ENCODE results near the gene FAM120C. TPM values are rescaled to one million over a fixed set of nuclear protein-coding genes. Genes with fewer than 3 reads are reported as not detected.
A peak's percentile ranks its signal among the peaks of the same experiment; 100 is the strongest.

FAM120C gene
- total and polyA plus RNA-seq, 8 donors: 7.4 to 12.3 (median 10.8) TPM

DNA sequence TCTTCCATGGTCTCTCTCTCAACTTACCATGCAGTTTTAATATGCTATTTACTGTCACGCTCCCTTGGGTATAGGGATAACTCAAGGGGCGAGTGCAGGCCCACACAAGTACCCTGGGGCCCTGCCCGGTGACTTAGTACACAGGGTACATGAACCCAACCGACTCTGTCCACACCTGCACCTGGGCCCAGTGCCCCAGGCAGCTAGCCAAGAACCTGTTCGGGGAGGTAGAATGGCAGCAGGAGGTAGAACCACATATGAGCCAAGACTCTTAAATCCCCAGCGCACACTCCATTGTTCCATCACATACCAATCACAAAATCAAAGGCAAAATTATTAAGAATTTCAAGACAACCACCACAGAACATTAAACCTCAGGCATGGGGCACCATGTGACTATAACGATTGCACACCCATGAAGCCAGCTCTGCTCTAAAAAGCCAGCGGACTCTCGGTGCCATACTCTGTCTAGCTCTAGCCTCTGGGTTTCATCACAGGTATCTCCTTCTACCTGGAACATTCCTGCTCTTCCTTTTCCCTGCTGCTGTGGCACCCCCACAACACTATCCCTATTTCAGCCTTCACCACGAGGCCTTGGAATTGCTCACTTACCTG is 153.4 kb downstream of the FAM120C start:
- Histone ChIP-seq H3K4me3 (no peak overlapping the region), H3K4me1 (no peaks in the 10 kb centered on the region), H3K27ac (no peak overlapping the region), H3K27me3 (no peaks in the 10 kb centered on the region), H3K36me3 (peaks cover 0 to 52% of the 10 kb centered on the region in 2 donors), H3K9me3 (no peaks in the 10 kb centered on the region)
- DNase-seq (no peak), ATAC-seq (peak; percentile 46)
- TF ChIP-seq, protein P1, sequence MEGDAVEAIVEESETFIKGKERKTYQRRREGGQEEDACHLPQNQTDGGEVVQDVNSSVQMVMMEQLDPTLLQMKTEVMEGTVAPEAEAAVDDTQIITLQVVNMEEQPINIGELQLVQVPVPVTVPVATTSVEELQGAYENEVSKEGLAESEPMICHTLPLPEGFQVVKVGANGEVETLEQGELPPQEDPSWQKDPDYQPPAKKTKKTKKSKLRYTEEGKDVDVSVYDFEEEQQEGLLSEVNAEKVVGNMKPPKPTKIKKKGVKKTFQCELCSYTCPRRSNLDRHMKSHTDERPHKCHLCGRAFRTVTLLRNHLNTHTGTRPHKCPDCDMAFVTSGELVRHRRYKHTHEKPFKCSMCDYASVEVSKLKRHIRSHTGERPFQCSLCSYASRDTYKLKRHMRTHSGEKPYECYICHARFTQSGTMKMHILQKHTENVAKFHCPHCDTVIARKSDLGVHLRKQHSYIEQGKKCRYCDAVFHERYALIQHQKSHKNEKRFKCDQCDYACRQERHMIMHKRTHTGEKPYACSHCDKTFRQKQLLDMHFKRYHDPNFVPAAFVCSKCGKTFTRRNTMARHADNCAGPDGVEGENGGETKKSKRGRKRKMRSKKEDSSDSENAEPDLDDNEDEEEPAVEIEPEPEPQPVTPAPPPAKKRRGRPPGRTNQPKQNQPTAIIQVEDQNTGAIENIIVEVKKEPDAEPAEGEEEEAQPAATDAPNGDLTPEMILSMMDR (IDR thresholded peaks at IDR 0.05): no peak
- intact Hi-C loops (cut with DNase I): no loop called here

DNA sequence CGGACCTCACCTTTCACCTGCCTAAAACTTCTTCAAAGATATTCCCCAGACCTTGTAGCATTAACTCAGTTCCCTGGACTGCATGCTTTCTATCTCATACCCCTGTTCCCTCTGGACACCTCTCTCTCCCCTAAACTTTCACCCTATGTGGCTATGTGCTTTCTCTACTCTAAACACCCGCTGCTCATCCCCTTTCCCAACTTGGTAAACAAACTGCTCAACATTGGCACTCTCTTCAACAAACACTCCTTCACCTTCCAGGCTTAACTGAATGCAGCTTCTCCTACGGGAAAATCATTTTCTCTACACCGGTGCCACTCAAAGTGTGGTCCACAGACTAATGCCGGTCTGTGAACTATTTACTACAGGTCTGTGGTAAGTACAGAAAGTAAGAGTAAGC is 158.7 kb downstream of the FAM120C start:
- TF ChIP-seq, protein P1 (IDR thresholded peaks at IDR 0.05): no peak
- no peaks in the 10 kb centered on the region for H3K9me3 ChIP-seq
- peaks cover 0 to 46% of the 10 kb centered on the region in 2 donors for H3K36me3 ChIP-seq
- H3K4me1 ChIP-seq: no peaks in the 10 kb centered on the region
- no peak overlapping the region for H3K4me3 ChIP-seq
- ATAC-seq (no peak), DNase-seq (no peak)
- no peak overlapping the region for H3K27ac ChIP-seq
- no peaks in the 10 kb centered on the region for H3K27me3 ChIP-seq
- intact Hi-C loops (cut with DNase I): no loop called here

Other genes with a start within 250 kb of the FAM120C start
- 10 to 100 TPM; 19.9 to 24.3 TPM for gene PHF8, start 138.8 kb downstream of the FAM120C start, total RNA-seq
- gene PHF8, start 138.8 kb downstream of the FAM120C start, polyA plus RNA-seq (ENCODE audit: insufficient read length in 6 of 6): 10 to 100 TPM; 28.4 to 31.5 (median 29.5) TPM
- gene WNK3, start 174.8 kb upstream of the FAM120C start, total RNA-seq: 1 to 10 TPM; 1.3 to 1.7 TPM
- gene WNK3, start 174.8 kb upstream of the FAM120C start, polyA plus RNA-seq (ENCODE audit: insufficient read length in 6 of 6): 1 to 10 TPM; 4.8 to 5.8 (median 5.4) TPM

All from left lung (tissue), 10 donors.